GM12873 (cell line): ENCODE measurements around the gene MIA.

ENCODE experiments used
- TF ChIP-seq, protein P1 (sequence below): IDR thresholded peaks from 2 replicates; pipeline ENCODE4 v1.5.1; 2012; ENCODE audit warnings: low read depth, mild to moderate bottlenecking, moderate library complexity, low read length, control low read depth; ENCODE audit not compliant: insufficient read depth; ENCODE audit errors: missing control alignments

MIA gene

DNA sequence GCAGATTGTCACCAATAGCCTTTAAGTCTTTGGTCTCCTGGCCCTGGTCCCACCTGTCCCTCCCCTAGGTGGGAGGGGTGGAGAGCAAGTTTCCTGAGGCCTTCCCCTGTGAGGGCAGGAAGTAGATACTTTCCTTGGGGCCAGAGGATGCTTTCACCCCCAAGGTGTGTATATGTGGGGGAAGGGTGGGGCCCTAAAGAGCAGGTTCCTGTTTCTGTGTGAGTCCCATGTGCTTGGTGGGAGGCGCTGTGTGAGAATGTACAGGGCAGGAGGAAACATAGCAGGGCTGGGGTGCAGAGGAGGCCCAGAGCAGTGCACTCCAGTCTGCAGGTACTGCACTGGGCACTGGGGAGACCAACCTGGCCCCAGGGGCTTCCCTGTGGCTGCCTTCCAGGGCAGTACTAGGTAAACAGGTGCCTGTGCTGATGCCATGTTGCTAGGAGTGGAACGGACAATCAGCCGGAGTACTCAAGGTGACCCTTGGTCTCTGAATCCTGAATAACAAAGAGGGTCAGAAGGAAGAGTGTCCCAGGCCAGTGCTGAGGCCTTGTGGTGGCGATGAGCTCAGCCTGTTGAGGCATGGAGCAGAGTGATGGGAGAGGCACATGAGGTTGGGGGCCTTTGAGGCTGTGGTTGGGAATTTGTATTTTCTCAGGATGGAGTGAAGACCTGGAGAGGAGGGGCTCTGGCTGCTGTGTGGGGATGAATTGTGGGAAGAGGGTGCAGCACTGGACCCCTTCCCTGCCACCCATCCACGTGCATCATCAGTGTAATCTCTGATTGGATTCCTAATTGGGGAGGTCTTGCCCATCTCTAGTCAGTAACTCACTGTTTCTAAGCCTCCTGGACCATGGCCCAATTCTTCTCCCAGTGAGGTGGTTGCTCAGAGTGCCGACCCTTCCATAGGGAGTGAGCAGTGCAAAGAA is 28.8 kb downstream of the MIA start:
- TF ChIP-seq, protein P1, sequence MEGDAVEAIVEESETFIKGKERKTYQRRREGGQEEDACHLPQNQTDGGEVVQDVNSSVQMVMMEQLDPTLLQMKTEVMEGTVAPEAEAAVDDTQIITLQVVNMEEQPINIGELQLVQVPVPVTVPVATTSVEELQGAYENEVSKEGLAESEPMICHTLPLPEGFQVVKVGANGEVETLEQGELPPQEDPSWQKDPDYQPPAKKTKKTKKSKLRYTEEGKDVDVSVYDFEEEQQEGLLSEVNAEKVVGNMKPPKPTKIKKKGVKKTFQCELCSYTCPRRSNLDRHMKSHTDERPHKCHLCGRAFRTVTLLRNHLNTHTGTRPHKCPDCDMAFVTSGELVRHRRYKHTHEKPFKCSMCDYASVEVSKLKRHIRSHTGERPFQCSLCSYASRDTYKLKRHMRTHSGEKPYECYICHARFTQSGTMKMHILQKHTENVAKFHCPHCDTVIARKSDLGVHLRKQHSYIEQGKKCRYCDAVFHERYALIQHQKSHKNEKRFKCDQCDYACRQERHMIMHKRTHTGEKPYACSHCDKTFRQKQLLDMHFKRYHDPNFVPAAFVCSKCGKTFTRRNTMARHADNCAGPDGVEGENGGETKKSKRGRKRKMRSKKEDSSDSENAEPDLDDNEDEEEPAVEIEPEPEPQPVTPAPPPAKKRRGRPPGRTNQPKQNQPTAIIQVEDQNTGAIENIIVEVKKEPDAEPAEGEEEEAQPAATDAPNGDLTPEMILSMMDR, result peak; percentile 15

DNA sequence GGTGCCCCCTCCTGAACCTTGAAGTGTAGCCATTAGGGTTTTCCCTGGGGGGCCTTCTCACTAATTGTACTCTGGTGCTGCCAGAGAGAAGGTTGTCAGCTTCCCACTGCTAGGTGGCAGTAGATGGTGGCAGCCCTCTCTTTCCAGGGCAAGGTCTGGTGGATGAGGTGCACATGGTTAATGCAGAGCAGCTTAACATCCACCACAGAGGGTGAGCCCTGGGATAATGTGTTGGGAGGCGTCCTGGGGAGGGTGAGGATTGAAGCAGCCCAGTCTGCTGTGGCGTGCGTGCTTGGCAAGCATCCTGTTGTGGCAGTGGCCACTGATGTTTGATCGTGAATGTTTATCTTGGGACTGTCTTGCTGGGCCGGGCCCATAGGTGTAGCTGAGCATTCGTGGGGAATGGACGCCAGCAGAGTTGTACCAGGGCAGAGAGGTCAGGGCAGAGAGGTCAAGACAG is 29.5 kb downstream of the MIA start:
- TF ChIP-seq, protein P1, result no peak

DNA sequence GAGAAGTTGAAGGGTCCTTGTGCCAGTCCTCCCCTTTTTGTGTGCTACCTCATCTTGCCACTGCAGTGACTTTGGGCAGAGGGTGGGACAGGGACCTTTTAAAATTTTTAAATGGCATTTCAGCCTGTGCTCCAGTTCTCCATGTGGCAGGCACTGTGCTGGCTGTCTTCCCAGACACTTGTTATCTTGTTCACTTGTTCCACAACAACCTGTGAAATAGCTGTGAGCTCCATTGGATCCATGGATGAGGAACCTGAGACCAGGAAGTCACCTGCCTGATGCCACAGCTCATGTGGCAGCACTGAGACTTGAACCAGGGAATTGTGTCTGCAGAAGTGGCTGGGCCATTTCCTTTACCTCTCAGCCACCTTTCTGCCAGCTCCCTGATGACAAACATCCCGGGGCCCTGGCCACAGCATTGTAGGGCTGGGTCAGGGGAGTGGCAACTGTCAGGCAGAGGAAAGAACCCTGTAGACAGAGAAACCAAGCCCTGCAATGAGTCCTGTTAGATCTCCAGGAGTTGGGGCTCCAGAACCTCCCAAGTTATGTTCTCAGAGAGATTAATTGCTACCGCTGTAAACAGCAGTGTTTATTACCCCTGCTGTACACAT is 30.0 kb downstream of the MIA start:
- TF ChIP-seq, protein P1, result no peak

DNA sequence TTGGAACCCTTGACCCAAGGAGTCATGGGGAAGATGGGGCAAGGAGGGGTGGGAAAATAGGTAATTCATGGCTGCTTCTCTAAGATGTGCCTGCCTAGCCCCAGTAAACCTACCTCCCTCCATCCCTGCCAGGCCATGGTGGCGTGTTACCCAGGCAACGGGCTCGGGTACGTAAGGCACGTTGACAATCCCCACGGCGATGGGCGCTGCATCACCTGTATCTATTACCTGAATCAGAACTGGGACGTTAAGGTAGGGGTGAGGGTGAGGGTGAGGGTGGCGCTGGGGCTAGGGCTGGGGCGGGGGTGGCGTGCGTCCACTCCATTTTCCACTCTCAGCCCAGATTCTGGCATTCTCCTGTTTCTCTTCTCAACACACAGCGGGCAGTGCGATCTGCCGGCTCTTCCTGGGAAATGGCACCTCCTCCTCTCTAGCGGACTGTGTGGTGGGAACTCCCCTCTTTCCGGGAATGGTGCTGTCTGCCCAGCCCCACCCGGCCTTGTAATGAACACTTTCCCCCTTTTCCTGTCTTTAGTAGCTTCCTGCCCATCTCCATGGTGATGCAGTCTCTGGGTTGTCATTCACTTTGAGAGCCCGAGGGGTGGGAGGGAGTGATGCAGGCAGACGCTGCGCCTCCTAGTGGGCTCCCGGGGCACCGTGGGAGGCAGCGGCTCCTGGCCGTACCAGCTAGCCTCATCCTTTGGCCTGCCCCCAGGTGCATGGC is 31.3 kb downstream of the MIA start:
- TF ChIP-seq, protein P1, result peak; percentile 90

DNA sequence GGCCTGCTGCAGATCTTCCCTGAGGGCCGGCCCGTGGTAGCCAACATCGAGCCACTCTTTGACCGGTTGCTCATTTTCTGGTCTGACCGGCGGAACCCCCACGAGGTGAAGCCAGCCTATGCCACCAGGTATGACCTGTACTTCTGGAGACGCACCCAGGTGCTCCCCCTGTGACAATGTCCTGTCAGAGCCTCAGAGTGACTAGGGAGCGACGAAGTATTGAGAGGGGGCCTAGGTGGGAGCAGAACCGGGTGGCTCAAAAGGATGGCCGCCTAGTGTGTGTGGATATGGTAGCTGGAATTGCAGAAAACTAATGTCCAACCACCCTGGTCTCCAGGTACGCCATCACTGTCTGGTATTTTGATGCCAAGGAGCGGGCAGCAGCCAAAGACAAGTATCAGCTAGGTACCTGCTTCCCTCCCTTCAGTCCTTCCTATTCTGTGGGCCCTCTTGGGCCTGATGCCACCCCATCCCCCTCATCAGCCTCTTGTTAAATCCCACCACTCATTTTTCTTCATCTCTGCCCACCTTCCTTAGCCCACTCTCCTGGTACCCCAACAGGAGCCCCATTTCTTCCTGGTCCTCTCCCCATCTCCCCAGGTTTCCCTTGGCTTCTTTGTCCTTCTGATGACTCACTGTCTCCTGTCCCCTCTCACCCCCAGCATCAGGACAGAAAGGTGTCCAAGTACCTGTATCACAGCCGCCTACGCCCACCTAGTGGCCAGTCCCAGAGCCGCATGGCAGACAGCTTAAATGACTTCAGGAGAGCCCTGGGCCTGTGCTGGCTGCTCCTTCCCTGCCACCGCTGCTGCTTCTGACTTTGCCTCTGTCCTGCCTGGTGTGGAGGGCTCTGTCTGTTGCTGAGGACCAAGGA is 32.1 kb downstream of the MIA start:
- TF ChIP-seq, protein P1, result peak; percentile 45

DNA sequence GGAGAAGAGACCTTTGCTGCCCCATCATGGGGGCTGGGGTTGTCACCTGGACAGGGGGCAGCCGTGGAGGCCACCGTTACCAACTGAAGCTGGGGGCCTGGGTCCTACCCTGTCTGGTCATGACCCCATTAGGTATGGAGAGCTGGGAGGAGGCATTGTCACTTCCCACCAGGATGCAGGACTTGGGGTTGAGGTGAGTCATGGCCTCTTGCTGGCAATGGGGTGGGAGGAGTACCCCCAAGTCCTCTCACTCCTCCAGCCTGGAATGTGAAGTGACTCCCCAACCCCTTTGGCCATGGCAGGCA is 32.7 kb downstream of the MIA start:
- TF ChIP-seq, protein P1, result no peak
